IPS-18c (cell line): ENCODE data around the gene NEIL1.
"Not testable (repeated sequence)": the region's sequence is repeated elsewhere in the genome, so short reads cannot be mapped to it uniquely, and the experiment has no call there.

Experiments used
- H3K4me3 ChIP-seq: 2 replicates; pipeline ENCODE4 v1.7.0; 2013; ENCODE audit warnings: low read depth, mild to moderate bottlenecking, low read length, moderate library complexity; ENCODE audit not compliant: insufficient read depth
- H3K9me3 ChIP-seq: one replicate; pipeline ENCODE4 v1.6.1; 2013; ENCODE audit warnings: mild to moderate bottlenecking, low read length, moderate library complexity; ENCODE audit not compliant: control insufficient read depth, insufficient read depth

NEIL1 gene, protein sequence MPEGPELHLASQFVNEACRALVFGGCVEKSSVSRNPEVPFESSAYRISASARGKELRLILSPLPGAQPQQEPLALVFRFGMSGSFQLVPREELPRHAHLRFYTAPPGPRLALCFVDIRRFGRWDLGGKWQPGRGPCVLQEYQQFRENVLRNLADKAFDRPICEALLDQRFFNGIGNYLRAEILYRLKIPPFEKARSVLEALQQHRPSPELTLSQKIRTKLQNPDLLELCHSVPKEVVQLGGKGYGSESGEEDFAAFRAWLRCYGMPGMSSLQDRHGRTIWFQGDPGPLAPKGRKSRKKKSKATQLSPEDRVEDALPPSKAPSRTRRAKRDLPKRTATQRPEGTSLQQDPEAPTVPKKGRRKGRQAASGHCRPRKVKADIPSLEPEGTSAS

DNA sequence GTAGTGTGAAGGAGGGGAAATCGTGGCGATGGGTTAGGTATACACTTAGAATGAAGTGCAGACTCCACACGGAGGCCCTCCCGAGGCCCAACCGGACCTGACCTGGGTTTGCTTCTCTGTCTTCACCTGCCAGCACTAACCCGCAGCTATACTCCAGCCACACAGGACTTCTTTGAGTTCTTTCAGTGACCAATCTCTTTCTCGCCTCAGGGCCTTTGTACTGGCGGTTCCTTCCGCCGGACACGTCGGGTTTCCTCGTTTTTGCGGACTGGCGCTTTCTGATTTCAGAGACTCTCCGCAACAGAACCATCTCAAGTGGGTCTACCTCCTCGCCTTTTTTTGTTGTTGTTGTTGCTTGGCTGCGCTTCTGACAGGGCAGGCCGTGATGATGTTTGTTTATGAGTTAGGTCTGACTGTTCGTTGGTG is at the start of gene NEIL1:
TSS of gene NEIL1 (plus strand) at position 244 of the 426 bp plus-strand sequence. CDS start 1,867 bp downstream, outside the sequence.
- H3K9me3 ChIP-seq, result no peaks in the 10 kb centered on the region
- peak within 1 kb of the TSS; percentile 90 for H3K4me3 ChIP-seq

DNA sequence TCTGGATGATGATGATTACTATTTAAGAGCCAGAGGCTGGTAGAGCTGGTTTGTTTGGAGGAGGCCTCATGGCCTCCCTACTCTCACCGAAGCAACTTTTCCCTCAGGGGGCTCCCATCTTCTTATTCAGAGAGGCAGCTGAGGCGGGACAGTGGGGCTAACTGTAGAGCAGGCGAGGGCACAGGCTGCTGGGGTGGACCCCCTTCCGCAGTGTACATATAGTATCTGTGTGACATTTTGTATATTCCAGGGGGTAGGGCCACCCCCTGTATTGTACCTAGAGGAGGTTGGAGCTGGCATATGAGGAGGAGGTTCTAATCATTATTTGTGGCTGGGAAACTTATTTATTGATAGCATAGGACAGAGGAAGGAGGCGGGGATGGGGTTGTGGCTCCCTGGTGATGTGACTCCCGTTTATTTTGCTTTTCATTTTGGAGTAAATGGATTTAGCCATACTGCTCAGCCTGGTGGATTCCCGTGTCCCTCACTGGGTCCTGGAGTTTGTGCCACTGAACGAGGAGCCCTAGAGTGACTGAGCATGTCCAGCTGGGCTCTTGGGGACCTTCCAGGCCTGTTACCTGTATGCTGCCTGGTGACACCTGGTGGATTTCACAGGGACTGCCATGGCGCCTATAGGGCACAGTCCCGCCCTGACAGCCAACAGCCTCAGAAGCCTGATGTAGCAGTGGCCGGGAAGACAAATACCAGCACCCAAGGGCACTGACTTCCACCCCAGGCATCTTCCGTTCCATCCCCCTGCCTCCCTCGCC is 48.1 kb upstream of the NEIL1 start:
- not testable (repeated sequence) for H3K4me3 ChIP-seq, H3K9me3 ChIP-seq

DNA sequence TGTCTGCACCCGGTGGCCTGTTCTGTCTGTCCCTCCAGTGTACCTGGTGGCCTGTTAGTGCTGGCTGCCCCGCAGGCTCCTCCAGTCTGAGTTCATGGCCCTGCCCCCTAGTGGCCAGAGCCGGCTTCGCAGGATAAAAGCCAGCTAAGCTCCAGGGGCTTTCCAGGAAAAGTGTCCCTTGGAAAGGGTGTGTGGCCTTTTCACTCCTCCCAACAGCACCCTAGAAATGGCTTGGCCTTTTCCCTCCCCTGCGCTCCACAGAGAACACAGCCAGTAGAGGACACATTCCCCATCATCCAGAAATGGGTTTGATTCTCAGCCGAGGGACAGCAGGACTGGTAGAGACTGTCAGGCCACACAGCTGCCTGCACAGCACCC is 47.5 kb upstream of the NEIL1 start:
- not testable (repeated sequence) for H3K4me3 ChIP-seq, H3K9me3 ChIP-seq

DNA sequence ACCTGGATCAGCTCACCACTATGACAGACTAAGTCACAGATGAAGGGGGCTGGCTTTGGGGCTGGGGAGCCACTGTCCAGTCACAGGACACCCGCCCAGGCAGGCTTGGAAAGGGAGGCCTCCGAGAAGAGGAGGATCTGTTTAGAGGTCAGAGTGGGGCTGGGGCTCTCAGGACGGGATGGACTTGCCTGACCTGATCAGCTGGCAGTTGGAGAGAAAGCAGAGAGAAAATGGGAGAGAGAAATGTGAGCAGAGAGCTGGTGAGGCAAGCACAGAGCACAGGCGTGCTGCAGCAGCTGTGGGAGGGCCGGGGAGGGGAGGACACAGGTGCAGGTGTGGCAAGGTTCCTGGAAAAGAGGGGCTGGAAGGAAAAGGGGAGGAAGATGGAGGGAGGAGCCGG is 46.8 kb upstream of the NEIL1 start:
- H3K4me3 ChIP-seq, H3K9me3 ChIP-seq: not testable (repeated sequence)

DNA sequence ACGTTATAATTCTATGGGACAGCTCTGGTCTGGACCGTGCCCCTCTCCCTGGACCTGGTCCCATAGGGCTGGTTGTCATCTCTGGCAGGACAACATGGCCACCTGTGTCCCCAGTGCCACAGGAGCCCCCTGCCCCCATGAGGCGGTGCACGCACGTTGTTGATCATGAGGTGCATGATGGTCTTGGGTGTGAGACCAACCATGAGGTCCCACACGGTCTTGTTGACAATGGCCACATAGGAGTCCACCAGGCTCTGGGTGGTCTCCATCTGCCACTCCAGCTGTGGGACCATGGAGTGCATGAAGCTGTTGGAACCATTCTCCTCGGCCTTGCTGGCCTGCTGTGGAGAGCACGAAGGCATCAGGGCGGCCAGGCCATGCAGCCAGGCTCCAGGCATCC is 44.5 kb upstream of the NEIL1 start:
- no peaks in the 10 kb centered on the region for H3K9me3 ChIP-seq
- no peak overlapping the region for H3K4me3 ChIP-seq

DNA sequence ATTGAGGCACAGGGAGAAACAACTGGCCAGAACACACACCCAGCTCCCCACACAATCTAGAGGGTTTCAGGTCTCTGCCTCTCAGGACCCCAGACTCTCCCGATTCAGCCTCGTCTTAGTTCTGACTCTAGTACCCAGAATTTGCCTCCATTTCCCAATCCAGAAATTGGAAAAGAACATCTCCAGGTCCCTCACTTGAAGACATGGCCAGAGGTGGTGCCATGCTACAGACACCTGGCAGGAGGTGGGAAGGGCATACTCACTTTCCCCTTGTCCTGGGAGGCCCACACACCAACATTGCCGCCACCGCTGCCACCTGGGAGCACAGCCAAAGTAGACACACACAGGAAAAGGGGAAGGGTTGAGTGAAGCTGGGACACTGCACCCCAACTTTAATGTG is 44.1 kb upstream of the NEIL1 start:
- not testable (repeated sequence) for H3K9me3 ChIP-seq, H3K4me3 ChIP-seq

DNA sequence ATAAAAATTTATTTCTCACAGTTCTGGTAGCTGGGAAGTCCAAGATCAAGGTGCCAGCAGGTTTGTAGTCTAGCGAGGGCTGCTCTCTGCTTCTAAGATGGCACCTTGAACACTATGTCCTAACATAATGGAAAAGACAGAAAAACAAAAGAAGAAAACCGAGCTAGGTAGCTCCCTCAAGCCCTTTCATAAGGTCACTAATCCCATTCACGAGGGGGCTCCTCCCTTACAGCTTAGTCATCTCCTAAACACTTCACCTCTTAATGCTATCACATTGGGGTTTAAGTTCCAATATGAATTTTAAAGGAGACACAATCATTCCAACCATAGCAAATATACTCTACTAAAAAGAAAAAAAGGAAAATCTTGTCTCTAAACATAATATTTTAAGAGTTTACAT is 40.7 kb upstream of the NEIL1 start:
- Histone ChIP-seq H3K4me3 (no peak overlapping the region), H3K9me3 (no peaks in the 10 kb centered on the region)

DNA sequence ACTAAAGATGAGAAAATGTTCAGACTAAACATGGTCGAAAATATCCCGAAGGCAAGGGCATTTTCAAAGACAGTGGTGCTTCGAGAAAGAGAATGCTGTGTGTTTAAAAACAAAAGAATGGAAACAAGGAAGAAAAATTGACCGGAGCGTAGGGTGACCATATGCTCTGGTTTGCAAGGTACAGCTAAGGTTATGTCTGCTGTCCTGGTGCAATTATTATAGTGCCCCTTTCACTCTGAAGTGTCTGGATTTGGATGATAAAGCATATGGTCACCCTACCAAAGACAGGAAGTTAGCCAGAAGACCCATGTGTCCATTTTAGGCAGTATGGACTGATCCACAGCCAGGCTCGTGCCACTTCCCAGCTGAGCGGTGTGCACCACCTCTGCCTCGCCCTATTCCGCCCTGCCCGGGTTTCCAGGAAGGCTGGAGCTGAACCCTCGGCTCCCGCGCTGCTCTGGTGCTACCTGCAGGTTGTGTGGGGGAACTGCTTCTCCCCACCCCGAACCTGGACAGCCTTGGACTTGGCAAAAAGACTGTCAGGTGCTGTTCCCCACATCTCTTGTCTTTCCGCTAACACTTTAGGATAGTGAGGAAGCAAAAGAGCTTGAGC is 39.0 kb upstream of the NEIL1 start:
- Histone ChIP-seq H3K4me3 (no peak overlapping the region), H3K9me3 (no peaks in the 10 kb centered on the region)

DNA sequence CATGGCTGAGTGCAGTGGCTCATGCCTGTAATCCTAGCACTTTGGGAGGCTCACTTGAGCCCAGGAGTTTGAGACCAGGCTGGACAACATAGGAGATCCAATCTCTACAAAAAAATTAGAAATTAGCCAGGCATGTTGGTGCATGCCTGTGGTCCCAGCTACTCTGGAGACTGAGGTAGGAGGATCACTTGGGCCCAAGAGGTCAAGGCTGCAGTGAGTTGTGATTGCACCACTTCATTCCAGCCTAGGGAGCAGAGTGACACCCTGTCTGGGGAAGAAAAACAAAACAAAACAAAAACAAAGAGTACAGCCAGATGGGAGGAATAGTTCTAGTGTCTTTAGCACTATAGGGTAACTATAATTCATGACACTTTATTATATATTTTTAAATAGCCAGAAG is 37.1 kb upstream of the NEIL1 start:
- Histone ChIP-seq H3K4me3 (no peak overlapping the region), H3K9me3 (no peaks in the 10 kb centered on the region)

DNA sequence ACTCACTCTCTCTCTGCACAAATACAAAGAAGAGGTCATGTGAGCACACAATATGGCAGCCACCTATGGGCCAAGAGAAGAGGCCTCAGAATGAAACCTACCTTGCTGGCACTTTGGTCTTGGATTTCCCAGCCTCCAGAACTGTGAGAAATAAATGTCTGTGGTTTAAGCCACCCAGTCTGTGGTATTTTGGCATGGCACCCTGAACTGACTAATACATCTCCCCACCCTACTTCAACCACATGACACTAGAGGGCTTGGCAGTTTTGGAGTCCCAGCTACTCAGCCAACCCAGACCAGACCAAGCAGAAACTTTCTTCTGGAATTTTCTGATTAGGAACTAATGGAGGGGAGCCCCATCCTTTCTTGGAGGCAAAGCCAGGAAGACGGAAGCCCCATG is 34.3 kb upstream of the NEIL1 start:
- not testable (repeated sequence) for H3K4me3 ChIP-seq, H3K9me3 ChIP-seq

DNA sequence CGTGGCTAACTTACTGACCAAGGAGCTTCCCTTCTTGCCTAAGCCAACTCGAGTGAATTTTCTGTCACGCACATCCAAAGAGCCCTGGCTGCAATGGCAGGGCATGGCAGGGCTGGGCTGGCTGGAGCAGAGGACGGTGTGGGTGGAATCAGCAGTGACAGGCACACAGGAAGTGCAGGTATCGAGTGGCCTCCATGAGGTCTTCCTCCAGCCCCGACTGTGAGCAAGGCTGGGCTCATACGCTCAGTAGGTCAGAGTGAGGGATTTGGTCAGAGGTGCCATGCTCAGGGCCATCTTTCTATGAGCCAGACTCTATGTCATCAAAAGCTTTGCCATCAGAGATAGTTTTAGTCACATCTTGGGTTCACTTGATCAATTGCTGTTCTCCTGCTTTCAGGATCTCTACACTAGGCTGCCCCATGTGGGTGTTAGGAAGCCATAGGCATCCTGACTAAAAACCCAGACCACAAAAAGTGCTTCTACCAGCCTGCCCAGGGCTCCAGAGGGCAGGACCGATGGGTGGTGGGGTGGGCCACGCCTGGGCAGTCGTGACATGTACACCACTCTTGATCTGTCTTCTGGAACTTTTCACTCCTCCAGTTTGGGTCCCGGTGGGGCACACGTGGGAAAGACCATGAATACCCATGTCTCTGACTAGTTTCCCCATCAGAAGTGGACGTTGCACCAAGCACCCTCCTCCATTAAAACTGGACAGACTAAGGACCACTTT is 33.6 kb upstream of the NEIL1 start:
- Histone ChIP-seq H3K9me3 (no peaks in the 10 kb centered on the region), H3K4me3 (no peak overlapping the region)

DNA sequence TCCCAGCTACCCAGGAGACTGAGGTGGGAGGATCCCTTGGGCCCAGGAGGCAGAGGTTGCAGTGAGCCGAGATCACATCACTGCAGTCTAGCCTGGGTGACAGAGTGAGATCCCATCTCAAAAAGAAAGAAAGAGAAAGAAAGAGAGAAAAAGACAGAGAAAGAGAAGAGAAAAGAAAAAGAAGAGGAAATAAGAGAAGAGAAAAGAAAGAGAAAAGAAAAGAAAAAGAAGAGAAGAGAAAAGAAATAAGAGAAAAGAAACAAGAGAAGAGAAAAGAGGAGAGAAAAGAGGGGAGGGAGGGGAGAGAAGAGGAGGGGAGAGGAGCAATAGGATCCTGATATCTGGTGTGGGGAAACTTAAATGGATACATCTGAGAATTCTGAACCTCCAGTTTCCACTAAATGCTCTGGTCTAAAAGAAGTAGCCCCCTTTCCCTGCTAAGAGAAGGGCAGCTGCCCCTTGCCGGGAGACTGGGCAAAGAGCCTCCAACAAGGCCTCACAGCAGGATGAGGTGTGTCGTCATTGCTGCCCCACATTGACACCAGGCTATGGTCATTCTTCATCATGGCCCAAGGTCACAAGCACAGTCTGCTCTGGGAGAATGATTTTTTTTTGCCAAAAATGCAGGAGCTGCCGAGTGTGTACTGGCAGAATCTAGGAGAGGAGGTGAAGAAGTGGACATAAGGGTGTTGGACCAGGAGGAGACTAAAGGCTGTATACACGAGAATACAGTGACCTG is 32.1 kb upstream of the NEIL1 start:
- Histone ChIP-seq H3K9me3 (no peaks in the 10 kb centered on the region), H3K4me3 (no peak overlapping the region)

DNA sequence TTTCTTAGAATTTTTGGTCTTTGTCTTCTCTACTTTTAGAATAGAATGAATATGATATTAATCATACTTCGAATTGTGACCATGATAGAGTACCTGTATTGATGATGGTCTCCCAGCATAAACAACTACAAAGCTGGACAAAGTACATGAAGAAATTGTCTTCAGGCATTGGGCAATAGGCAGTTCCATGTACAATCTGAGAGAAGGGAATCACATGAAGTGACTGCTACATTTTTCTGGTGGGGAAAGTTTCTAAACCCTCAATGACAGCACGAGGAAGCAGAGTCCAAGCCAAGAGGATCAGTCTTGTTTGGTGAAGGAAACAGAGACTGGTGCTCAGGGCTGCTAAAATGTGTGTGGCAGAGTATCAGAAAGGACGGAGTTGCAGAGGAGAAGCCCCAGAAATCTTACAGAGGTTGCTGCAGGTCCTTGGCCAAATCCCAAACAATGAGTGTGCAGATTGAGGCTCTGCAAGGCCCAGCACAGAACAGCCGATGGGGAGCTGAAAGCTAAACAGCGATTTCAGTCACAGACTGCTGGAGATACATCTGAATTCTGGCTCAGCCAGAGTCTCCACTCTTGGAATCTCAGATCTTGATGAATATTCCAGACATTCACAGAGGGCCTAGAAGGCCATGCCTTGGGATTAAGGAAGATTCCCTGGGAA is 27.5 kb upstream of the NEIL1 start:
- H3K9me3 ChIP-seq, H3K4me3 ChIP-seq: not testable (repeated sequence)

DNA sequence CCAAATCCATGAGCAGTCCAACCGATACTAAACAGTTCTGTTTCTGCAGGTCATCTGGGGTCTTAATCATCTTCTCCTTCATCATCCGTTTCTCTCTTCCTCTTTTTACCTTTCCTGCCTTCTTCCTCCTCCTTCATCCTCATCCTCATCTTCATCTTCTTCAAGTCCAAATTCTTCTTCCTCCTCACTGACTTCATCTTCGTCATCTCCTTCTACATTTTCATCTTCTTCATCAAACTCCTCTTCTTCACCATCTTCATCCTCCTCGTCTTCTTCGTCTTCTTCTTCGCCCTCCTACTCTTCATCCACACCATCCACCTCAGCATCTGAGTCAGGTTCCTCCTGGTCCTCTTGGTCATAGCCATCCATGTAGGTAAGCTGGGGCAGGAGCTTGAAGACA is 25.1 kb upstream of the NEIL1 start:
- H3K9me3 ChIP-seq, result peaks cover 2% of the 10 kb centered on the region
- H3K4me3 ChIP-seq, result no peak overlapping the region

DNA sequence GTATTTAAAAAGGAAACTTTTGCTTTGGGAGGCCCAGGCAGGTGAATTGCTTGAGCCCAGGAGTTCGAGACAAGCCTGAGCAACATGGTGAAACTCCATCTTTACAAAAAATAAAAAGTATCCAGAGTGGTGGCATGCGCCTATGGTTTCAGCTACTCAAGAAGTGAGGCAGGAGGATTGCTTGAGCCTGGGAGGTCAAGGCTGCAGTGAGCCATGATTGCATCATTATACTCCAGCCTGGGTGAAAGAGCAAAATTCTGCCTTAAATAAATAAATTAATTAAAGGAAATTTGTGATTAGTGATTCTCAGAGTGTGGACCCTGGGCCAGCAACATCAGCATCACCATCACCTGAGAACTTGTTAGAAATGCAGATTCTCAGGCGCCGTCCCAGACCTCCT is 20.9 kb upstream of the NEIL1 start:
- Histone ChIP-seq H3K9me3 (no peaks in the 10 kb centered on the region), H3K4me3 (no peak overlapping the region)

DNA sequence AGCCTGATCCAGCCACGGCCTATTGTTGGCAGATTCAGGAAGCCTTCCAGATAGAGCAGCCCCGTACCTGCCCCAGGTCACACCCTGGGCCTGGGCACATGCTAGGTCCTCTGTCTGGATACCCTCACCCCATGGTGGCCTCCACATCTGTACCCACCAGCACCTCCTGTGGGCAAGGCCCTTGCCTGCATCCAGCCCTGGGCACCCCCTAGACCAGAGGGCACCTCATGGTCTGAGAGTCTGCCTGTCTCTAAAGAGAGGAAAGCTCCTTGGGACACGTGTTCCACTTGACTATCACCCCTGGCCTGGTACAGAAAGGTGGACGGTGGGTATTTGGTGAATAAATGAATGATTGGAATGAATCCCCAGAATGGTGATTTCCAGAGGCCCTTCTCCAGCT is 19.8 kb upstream of the NEIL1 start:
- no peak overlapping the region for H3K4me3 ChIP-seq
- no peaks in the 10 kb centered on the region for H3K9me3 ChIP-seq
